Measurements from ENCODE around the gene SLC44A1.

- TF ChIP-seq CTCF (IDR thresholded peaks at IDR 0.05; ENCODE audit: low read length) (no peak), EZH2 (IDR thresholded peaks at IDR 0.05; ENCODE audit: borderline replicate concordance, low read length) (no peak)
Measured at GRCh38 chr9:105443121-105443520, 198.7 kb downstream of the SLC44A1 start.

Measured in OCI-LY1 (cell line).